HepG2 (cell line): ENCODE measurements around the gene GRHPR. TPM values are rescaled to one million over a fixed set of nuclear protein-coding genes. Genes with fewer than 3 reads are reported as not detected.
A peak's percentile ranks its signal among the peaks of the same experiment; 100 is the strongest.

Experiments used
- AKNA ChIP-seq: sonication (generic); formaldehyde crosslinking; IDR thresholded peaks from 2 replicates; pipeline ENCODE4 v1.4.0; 2020; ENCODE audit warnings: missing genetic modification reagents, borderline replicate concordance
- FOXM1 ChIP-seq: sonication (generic); formaldehyde crosslinking; IDR thresholded peaks from 2 replicates; pipeline ENCODE4 v1.5.0; 2020; ENCODE audit warnings: missing genetic modification reagents
- MAFF ChIP-seq: IDR thresholded peaks from 2 replicates; pipeline ENCODE4 v1.6.1; 2011; ENCODE audit warnings: low read depth, low read length, improper control_type of control experiment
- MTF2 ChIP-seq: sonication (generic); formaldehyde crosslinking; IDR thresholded peaks from 2 replicates; pipeline ENCODE4 v1.5.0; 2020; ENCODE audit warnings: missing genetic modification reagents, borderline replicate concordance
- PRDM15 ChIP-seq: sonication (generic); formaldehyde crosslinking; IDR thresholded peaks from 2 replicates; pipeline ENCODE4 v1.4.0; 2020; ENCODE audit warnings: missing genetic modification reagents
- U2AF1 ChIP-seq: fragments of 200-400 bp; formaldehyde crosslinking; optimal IDR thresholded peaks from 2 replicates; pipeline ENCODE3; 2017; ENCODE audit warnings: mild to moderate bottlenecking, low read depth, low read length
- ZBTB37 ChIP-seq: sonication (generic); formaldehyde crosslinking; IDR thresholded peaks from 2 replicates; pipeline ENCODE4 v1.4.0; 2020; ENCODE audit warnings: mild to moderate bottlenecking, missing genetic modification reagents
- ZNF121 ChIP-seq: sonication (generic); formaldehyde crosslinking; IDR thresholded peaks from 2 replicates; pipeline ENCODE4 v1.5.0; 2020; ENCODE audit warnings: mild to moderate bottlenecking, missing genetic modification reagents
- ZNF362 ChIP-seq: sonication (generic); formaldehyde crosslinking; IDR thresholded peaks from 2 replicates; pipeline ENCODE4 v1.4.0; 2020; ENCODE audit warnings: missing genetic modification reagents, mild to moderate bottlenecking, borderline replicate concordance
- ZNF713 ChIP-seq: sonication (generic); formaldehyde crosslinking; IDR thresholded peaks from 2 replicates; pipeline ENCODE4 v1.4.0; 2020; ENCODE audit warnings: mild to moderate bottlenecking, missing genetic modification reagents
- polyA plus RNA-seq, 8 experiments: library from polyadenylated mRNA; depleted of rRNA in 3 of 8; stranded (reverse) in 7 of 8; unstranded in 1 of 8; fragments of >200 nt; fragmentation: Illumina TruSeq in 4 of 8; extraction: Trizol in 4 of 8; gene quantifications; 2 replicates each; pipeline versions ENCODE4 v1.2.1 to v1.2.3, GENCODE V29; 2011 to 2016; ENCODE audit warnings: low read depth in 4 of 8, missing spikeins in 1 of 8, mixed read lengths in 1 of 8; ENCODE audit not compliant: insufficient read depth in 1 of 8
- total RNA-seq, 5 experiments: library from RNA; depleted of rRNA; stranded (reverse); fragments of >200 nt; fragmentation: Illumina TruSeq; extraction: Trizol; gene quantifications; 2 replicates each; pipeline ENCODE4 v1.2.3, GENCODE V29; 2016; ENCODE audit warnings: low read depth in 1 of 5
- TF ChIP-seq, protein P1 (sequence below): sonication (generic); formaldehyde crosslinking; IDR thresholded peaks from 2 replicates; pipeline ENCODE4 v1.9.0; 2021; ENCODE audit warnings: missing genetic modification reagents, borderline replicate concordance

The GRHPR gene
- total and polyA plus RNA-seq, 2 of the 13 experiments (the other 11 are each of a cell fraction or from before 2014, with no cell fraction given), result 113 to 115 TPM

DNA sequence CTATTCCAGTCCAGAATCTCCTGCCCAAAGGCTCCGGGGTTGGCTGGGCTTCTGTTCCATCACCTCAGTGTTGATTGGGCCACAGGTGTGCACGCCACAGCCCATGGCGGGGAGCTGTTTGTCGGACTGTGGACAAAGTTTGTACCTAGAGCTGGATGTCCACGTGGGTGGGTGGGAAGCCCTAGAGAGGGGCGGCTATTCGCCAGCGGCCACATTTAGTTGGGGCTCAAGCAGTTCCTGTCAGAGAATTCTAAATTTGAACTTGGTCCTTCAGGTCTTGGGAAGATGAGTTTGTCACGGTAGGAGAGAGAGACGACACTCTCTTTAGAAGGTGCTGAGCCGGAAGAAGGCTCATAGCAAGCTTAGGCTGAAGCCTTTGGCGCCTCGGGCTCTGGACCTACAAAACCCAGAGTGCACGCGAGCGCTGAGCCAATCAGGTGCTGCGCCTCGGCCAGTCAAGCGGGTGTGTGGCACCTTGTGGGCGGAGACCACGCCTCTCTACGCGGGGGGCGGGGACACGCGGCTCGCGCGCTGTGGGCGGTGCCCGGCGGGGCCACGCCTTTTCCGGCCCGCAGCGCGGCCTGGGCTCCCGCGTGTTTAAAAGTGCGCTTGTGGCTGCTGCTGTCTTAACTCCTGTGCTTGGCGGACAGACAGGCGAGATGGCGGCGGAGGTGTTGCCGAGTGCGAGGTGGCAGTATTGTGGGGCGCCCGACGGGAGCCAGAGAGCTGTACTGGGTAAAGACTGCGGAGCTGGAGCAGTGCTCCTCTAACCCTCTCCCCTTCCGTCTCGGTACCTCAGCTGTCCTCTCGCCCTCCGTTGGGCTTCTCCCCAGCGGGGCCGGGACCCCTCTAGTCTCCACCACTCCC, 63.1 kb downstream of the GRHPR start, which contains the start of gene POLR1E (continued):
- no peak for TF ChIP-seq AKNA (CRISPR knock-in tag)
- TF ChIP-seq ZNF121 (CRISPR knock-in tag), result peak; percentile 5; the same call in 1 of the 2 replicates
- no peak for TF ChIP-seq U2AF1
- TF ChIP-seq, protein P1, sequence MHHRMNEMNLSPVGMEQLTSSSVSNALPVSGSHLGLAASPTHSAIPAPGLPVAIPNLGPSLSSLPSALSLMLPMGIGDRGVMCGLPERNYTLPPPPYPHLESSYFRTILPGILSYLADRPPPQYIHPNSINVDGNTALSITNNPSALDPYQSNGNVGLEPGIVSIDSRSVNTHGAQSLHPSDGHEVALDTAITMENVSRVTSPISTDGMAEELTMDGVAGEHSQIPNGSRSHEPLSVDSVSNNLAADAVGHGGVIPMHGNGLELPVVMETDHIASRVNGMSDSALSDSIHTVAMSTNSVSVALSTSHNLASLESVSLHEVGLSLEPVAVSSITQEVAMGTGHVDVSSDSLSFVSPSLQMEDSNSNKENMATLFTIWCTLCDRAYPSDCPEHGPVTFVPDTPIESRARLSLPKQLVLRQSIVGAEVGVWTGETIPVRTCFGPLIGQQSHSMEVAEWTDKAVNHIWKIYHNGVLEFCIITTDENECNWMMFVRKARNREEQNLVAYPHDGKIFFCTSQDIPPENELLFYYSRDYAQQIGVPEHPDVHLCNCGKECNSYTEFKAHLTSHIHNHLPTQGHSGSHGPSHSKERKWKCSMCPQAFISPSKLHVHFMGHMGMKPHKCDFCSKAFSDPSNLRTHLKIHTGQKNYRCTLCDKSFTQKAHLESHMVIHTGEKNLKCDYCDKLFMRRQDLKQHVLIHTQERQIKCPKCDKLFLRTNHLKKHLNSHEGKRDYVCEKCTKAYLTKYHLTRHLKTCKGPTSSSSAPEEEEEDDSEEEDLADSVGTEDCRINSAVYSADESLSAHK (CRISPR knock-in tag), result no peak
- no peak for TF ChIP-seq ZBTB37 (CRISPR knock-in tag)
- no peak for TF ChIP-seq MAFF
- TF ChIP-seq PRDM15, result no peak
- TF ChIP-seq MTF2, result peak; percentile 88; the same call in 1 of the 2 replicates
- no peak for TF ChIP-seq ZNF713 (CRISPR knock-in tag)
- no peak for TF ChIP-seq ZNF362 (CRISPR knock-in tag)
- TF ChIP-seq FOXM1 (CRISPR knock-in tag), result no peak
